ENCODE measurements around the gene NCKIPSD. TPM values are rescaled to one million over a fixed set of nuclear protein-coding genes. Genes with fewer than 3 reads are reported as not detected.

The NCKIPSD gene
- total RNA-seq, 1 donor from 2014 or later, result 102 TPM

DNA sequence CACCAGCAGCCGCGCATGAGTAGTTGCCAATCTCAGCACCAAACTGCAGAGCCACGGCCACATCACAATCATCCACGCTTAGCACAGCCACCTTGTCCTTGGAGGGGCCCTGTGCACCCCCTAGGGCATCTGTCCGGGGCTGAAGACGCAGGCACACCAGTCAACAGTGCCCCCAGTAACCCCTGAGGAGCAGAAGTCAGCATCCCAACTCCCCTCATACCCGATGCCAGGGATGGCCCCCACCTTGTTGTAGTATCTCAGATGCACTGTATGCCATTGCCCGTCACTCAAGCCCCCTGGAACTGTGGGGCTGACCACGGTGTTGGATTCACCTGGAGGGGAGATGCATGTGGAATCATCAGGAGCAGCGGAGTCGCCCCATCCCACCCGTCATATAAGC, 30.7 kb downstream of the NCKIPSD start:
- peaks cover 5 to 17% of the 10 kb centered on the region in 2 donors for H3K4me1 ChIP-seq
- H3K9me3 ChIP-seq, result no peaks in the 10 kb centered on the region
- H3K36me3 ChIP-seq, result no peaks in the 10 kb centered on the region
- no peaks in the 10 kb centered on the region for H3K27me3 ChIP-seq
- intact Hi-C loops (cut with DNase I), result no loop called here
- TF ChIP-seq, protein P1, sequence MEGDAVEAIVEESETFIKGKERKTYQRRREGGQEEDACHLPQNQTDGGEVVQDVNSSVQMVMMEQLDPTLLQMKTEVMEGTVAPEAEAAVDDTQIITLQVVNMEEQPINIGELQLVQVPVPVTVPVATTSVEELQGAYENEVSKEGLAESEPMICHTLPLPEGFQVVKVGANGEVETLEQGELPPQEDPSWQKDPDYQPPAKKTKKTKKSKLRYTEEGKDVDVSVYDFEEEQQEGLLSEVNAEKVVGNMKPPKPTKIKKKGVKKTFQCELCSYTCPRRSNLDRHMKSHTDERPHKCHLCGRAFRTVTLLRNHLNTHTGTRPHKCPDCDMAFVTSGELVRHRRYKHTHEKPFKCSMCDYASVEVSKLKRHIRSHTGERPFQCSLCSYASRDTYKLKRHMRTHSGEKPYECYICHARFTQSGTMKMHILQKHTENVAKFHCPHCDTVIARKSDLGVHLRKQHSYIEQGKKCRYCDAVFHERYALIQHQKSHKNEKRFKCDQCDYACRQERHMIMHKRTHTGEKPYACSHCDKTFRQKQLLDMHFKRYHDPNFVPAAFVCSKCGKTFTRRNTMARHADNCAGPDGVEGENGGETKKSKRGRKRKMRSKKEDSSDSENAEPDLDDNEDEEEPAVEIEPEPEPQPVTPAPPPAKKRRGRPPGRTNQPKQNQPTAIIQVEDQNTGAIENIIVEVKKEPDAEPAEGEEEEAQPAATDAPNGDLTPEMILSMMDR (IDR thresholded peaks at IDR 0.05), result no peak
- no peak for DNase-seq (ENCODE audit: low spot score in 2 of 2)
- H3K4me3 ChIP-seq, result no peak overlapping the region
- H3K27ac ChIP-seq, result peak overlapping the region; percentile 68 to 89

DNA sequence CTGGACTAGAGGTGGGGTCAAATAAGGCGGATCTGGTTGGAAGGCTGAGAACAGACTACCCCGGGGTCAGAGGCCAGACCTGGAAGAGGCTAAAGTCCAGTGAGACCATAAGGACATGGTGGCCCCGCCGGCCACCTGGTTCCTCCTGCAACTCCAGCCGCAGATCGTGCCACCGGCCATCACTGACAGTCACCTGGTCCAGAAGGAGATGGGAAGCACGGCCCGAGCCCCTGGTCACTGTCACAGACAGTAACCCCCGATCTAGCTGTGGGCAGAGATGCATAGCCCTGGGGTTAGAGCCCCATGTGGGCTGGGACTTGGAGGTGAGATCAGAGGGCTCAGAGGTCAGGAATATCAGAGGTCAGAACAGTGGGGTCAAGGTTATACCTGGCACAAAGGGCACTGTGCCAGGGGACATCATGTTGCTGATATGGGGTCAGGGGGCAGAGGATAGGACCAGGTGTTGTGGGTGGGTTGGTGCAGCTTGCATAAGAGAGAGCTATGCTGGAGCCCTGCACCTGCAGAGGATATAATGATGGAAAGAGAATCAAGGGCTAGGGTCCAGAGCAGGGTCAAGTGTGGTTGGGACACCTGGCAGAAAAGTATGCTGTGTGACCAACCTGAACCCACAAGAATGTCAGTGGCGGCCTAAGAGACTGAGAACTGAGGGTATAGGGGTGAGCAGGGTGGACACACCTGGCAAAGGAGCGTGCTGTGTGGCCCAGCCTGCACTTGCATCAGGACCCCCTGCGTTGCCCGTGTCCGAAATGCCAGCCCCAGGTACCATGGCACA, 32.6 kb downstream of the NCKIPSD start:
- DNase-seq (ENCODE audit: low spot score in 2 of 2), result no peak
- Histone ChIP-seq H3K27ac (no peak overlapping the region), H3K4me3 (no peak overlapping the region), H3K4me1 (peaks cover 5 to 17% of the 10 kb centered on the region in 2 donors), H3K9me3 (no peaks in the 10 kb centered on the region), H3K27me3 (no peaks in the 10 kb centered on the region), H3K36me3 (no peaks in the 10 kb centered on the region)
- TF ChIP-seq, protein P1 (IDR thresholded peaks at IDR 0.05), result no peak
- intact Hi-C loops (cut with DNase I), result no loop called here

DNA sequence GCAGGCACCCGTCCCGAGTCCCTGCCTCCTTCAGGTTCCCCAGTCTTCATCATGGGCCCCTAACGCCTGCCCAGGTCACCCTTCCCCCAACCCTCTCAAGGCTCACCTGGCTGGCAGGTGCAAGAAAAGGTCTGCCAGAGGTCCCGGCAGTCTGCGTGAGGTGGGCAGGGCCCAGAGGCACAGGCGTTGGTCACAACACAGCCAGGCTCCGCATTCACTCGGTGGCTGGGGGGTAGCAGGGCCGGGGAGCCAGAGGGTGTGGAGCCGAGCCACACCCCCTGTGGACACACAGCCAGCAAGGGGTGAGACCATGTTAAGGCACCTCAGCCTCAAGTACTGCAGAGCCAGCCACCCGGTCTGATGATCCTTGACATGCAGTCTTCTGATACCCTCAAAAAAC, 33.9 kb downstream of the NCKIPSD start:
- intact Hi-C loops (cut with DNase I), result no loop called here
- H3K36me3 ChIP-seq, result no peaks in the 10 kb centered on the region
- no peaks in the 10 kb centered on the region for H3K9me3 ChIP-seq
- H3K4me1 ChIP-seq, result peaks cover 5 to 15% of the 10 kb centered on the region in 2 donors
- H3K27ac ChIP-seq, result no peak overlapping the region
- no peak overlapping the region for H3K4me3 ChIP-seq
- no peak for DNase-seq (ENCODE audit: low spot score in 2 of 2)
- H3K27me3 ChIP-seq, result no peaks in the 10 kb centered on the region
- TF ChIP-seq, protein P1 (IDR thresholded peaks at IDR 0.05), result no peak

DNA sequence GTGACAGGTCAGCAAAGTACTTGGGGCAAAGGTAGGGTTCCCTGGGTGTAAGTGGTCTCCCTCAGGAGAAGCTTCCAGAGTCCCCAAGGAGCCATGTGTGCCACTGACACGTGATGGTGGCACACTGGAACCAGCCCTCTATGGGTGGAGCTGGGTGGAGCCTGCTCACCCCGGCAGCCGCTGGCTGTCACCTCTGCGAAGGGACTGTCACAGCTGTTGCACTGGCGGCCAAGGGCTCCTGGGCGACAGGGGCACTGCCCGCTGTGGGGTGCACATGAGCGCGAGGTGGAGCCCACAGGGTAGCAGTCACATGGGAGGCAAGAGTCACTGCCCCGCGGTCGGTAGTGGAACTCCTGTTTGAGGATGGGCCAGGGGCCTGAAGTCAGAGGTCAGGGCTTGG, 35.0 kb downstream of the NCKIPSD start:
- Histone ChIP-seq H3K36me3 (no peaks in the 10 kb centered on the region), H3K9me3 (no peaks in the 10 kb centered on the region), H3K4me3 (no peak overlapping the region), H3K4me1 (peaks cover 4 to 5% of the 10 kb centered on the region in 2 donors), H3K27ac (no peak overlapping the region), H3K27me3 (no peaks in the 10 kb centered on the region)
- TF ChIP-seq, protein P1 (IDR thresholded peaks at IDR 0.05), result no peak
- intact Hi-C loops (cut with DNase I), result no loop called here
- no peak for DNase-seq (ENCODE audit: low spot score in 2 of 2)

DNA sequence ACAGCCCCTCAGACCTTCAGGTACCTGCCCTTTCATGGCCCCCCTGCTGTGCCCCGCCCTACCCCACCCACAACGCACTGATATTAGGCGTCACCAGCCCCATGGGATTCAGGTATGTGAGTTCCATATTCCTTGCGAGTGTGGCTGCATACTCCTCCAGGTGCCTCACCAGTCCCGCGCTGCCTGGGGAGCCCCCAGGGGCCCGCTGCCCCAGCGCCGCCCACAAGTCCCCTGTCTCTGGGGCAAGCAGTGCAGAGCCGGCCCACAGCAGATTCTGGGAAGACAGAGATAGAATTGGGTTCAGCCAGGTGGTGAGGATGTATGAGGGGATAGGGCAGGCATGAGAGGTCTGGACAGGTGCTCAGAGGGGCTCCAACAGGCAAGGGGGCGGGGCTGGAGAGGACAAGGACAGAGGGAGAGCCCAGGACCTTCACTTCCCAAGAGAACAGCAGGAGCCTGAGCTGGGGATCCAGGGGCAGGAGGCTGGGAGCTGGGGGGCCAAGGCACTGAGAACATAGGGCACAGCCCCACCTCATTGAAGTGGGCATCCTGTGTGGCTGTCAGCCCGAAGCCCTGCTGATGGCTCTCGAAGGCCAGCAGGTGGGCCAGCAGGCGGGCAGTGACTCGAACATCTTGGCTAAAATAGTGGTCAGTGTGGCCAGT, 37.4 kb downstream of the NCKIPSD start:
- intact Hi-C loops (cut with DNase I), result no loop called here
- Histone ChIP-seq H3K27ac (no peak overlapping the region), H3K36me3 (no peaks in the 10 kb centered on the region), H3K27me3 (no peaks in the 10 kb centered on the region), H3K4me3 (no peak overlapping the region), H3K4me1 (no peaks in the 10 kb centered on the region), H3K9me3 (no peaks in the 10 kb centered on the region)
- TF ChIP-seq, protein P1 (IDR thresholded peaks at IDR 0.05), result no peak
- no peak for DNase-seq (ENCODE audit: low spot score in 2 of 2)
